HG02678 (cell line): ENCODE measurements around the gene SNX11.

ENCODE experiments used
- ATAC-seq: cut with Tn5 transposase; IDR thresholded peaks from one replicate; pipeline ENCODE4 v1.9.1; 2021; ENCODE audit warnings: mild to moderate bottlenecking, moderate library complexity; ENCODE audit not compliant: unreplicated experiment

Gene SNX11

DNA sequence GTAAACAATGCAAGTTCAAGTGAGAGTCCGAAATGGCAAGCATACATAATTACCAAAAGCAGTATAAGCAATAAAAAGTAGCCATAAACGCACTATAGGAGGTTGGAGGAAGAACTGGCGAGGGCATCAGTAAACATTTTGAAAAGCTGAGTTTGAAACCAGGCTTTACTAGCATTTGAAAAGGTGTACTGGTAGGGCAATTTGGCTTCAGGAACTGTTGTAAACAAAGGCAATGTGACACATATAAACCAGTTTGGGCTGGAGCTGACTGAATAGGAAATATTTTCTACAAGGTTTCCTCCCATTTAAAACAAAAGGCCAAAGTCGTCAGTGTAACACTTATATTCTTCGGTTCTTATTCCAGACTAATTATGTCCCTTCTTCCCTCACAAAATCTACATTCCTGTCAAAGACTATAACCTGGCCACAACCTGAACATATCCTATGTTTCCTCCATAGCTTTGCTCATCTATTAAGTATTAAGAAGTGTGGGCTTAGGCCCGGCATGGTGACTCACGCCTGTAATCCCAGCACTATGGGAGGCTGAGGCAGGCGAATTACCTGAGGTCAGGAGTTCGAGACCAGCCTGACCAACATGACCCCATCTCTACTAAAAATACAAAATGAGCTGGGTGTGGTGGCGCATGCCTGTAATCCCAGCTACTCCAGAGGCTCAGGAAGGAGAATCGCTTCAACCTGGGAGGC, 14.1 kb upstream of the SNX11 start:
- no peak for ATAC-seq

DNA sequence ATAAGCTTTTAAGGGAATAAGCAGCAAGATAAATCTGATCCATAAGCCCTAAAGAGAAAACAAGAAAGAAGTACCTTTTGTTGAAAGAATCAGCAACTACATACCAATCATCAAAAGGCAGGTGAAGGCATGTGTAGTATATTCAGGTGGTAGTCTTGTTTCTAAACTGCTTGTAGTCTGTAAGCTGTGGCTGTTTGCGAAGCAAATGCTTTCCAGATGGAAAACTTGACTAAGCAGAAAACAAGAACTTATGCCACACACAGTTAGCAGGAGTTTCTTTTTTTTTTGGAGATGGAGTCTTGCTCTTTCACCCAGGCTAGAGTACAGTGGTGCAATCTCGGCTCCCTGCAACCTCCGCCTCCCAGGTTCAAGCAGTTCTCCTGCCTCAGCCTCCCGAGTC, 12.0 kb upstream of the SNX11 start:
- no peak for ATAC-seq

DNA sequence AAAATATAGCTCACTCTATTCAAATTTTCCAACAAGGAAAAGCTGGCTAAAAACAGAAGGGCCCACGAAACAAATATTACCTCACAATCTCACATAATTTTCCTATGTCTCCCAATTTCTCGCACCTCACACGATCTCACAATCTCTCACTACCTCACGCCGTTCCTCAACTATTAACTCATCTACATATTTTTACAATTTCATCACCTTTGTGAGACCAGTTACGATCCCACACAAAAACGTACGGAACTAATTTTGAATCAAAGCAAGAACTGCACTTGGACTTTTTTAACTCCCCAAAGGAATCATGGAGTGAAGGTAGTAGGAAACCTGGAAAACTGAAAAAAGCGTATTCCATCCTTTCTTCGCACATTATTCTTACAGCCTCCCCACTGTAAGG, 7.4 kb upstream of the SNX11 start:
- no peak for ATAC-seq

- no peak for ATAC-seq
Observed at GRCh38 chr17:48100591-48101011, 7.0 kb upstream of the SNX11 start.

GRCh38 chr17:48101012-48101720, 6.4 kb upstream of the SNX11 start, which contains the start of gene CBX1:
Gene CBX1 (minus strand): TSS chr17:48101478. CDS start chr17:48077004, 24,474 bp downstream.
- ATAC-seq = peak; percentile 92

DNA sequence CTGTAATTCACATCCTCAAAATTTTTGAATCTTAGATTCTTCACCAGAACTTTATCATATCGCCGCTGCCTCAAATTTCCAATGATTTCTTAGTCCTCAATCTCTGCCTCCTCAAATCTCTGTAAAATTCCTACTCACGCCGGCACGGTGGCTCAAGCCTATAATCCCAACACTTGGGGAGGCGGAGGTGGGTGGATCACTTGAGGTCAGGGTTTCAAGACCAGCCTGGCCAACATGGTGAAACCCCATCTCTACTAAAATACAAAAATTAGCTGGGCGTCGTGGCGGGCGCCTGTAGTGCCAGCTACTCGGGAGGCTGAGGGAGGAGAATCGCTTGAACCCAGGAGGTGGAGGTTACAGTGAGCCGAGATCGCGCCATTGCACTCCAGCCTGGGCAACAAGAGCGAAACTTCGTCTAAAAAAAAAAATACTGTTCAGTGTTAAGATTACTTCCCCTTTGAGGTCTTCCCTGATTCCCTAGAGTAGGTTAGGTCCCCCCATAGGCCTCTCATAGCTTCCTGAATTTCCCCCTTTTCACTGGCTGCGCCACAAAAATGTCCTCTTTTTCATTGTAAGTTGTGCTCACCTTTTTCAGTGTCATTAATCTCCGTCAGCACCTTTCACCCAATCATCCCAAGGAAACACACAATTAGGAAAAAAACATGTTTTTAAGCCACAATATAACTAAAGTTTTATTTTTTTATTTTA, 5.4 kb upstream of the SNX11 start:
- ATAC-seq = no peak

DNA sequence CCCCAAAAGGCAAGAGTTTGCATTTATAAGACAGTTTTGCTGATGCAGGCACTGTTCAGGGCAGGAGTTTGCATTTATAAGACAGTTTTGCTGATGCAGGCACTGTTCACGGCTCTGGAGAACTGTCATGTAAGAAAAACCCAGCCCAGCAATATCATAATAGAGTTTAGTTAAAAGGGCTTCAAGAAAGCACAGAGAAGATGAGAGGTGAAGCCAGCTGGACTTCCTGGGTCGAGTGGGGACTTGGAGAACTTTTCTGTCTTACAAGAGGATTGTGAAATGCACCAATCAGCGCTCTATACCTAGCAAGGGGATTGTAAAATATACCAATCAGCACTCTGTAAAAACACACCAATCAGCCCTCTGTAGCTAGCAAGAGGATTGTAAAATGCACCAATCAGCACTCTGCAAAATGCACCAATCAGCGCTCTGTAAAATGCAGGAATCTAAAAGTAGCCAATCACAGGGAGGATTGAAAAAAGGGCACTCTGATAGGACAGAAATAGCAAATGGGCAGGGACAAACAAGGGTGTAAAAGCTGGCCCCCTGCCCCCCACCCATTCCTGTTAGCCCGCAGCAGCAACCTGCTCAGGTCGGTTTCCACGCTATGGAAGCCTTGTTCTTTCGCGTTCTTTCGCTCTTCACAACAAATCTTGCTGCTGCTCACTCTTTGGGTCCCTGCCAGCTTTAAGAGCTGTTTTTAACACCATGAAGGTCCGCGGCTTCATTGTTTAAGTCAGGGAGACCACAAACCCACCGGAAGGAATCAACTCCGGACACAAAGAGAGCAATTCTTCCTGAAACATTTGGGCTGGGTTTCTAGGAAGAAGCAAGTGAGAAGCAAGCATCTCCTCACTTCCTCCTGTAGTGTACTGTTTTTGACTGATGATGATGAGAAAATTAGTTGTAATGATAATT, 4.5 kb upstream of the SNX11 start:
- no peak for ATAC-seq

- ATAC-seq = no peak
Observed at GRCh38 chr17:48104440-48104839, 3.1 kb upstream of the SNX11 start.

- no peak for ATAC-seq
Observed at GRCh38 chr17:48106802-48107136, 797 bp upstream of the SNX11 start.

DNA sequence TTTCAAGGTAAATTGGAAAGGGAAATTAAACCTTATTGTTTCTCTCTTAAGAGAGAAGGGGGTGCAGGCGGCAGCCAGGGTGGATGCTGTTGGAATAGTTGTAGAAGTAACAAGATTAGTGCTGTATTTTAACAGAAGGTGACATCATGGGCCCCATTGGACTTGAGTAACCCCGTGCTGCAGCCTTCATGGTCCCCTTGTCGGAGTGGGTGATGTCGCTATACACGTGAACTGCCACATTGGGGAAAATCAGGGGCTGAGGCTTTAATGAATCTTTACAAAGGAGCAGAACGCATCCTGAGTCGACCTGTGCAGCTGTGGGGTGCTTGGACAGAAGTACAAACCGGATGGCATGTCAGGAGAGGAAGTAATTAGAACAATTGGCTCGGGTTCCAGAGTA, 3.2 kb downstream of the SNX11 start:
- no peak for ATAC-seq

- ATAC-seq = no peak
Observed at GRCh38 chr17:48111937-48112241, 4.3 kb downstream of the SNX11 start.

- no peak for ATAC-seq
Observed at GRCh38 chr17:48113201-48113676, 5.7 kb downstream of the SNX11 start.

DNA sequence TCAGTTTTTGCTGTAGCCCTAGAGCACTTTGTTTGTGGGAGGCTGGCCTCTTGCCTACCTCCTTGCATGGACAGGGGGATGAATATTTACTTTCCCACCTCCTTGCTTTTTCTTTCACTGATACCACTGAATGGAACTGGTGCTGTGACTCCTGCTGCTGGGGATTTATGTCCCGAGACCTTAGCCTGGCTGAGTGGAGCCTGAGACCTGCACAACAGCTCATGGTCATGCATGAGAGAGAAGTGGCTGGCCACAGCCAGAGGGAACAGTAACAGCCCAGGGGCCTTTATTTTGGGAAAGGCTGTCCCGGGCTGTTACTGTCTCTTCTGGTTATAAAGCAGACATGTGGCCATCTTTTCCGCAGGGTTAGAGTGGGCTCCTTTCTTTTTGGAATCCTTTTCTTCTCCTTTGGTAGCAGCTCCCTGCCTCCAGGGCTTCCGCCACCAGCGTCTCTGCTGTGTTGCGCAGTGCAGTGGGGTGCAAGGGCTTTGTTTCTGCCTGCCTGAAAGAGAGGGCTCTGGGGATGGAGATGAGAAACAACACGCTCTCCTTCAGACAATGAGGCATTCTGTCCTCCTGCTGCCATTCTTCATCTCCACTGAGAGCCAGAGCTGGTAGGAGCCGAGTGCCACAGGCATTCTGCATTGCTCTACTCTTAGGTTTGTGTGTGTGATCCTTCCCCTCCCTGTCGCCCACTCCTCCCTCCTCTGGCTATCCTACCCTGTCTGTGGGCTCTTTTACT, 14.5 kb downstream of the SNX11 start:
- ATAC-seq = no peak

DNA sequence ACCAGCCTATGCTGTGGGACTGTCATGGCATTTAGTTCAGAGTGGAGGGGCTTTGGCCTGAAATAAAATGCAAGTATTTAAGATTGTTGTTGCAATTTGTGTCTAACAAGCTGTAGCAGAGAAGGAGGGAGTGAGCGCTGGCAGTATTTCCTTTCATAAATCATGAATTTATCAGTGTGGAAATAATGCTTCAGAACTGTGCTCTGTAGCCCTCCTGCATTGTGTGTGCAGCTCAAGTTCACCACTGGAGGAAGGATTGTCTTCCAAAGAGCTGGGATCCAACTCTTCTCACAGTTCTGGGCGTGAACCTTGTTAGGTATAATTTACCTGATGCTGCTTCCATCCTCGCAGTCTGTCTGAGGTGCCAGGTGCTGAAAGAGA, 15.1 kb downstream of the SNX11 start:
- no peak for ATAC-seq

DNA sequence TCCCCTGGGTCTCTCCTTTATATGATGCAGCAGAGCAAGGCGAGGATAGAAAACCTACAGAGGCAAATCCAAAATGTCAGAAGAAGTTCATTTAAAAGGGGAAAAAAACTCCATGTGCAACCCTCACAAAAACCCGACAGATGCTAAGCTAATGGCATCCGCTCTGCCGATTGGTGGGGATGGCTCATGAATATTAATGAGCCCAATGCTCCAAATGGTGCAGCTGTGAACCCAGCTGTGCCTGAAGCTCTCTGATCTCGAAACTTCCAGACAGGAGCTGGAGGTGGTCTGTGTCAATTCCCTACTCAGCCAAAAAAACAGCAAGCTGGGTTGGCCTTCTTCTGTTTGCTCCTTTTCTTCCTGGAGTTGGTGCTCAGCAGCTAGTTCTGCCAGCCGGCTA, 15.5 kb downstream of the SNX11 start:
- no peak for ATAC-seq

- no peak for ATAC-seq
Observed at GRCh38 chr17:48123776-48124388, 16.3 kb downstream of the SNX11 start.

DNA sequence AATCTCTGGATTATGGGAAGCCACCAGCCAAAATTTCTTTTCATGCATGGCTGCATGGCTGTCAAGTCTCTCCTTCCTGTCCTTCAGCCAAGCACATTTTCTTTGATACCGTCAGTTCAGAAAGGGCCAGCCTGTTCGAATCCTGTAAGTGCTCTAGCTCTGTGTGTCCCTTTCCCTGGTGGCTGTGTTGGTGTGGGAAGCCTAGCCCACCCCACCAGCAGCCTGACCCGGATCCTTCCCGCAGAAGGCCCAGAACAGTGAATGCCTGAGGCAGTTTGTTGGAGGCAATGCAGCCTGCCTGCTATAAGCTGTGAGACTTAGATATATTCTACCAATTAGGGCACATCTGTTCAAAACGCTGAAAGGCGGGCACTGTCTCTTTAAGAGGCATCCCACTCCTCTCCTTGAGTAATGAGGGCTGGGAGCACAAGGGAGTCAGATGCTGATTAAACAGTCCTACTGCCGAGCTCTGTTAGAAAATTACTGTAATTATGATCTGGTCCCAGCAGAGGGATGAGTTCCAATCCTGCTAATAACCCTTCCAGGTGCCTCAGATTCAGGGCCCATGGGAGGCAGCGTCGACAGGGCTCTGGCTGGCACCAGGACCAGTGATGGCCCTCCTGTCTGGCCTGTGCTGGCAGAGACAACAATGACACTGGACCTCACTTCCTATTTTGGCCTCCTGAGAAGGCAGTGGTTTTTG, 18.4 kb downstream of the SNX11 start:
- ATAC-seq = no peak

GRCh38 chr17:48126532-48126850, 18.9 kb downstream of the SNX11 start:
- no peak for ATAC-seq

DNA sequence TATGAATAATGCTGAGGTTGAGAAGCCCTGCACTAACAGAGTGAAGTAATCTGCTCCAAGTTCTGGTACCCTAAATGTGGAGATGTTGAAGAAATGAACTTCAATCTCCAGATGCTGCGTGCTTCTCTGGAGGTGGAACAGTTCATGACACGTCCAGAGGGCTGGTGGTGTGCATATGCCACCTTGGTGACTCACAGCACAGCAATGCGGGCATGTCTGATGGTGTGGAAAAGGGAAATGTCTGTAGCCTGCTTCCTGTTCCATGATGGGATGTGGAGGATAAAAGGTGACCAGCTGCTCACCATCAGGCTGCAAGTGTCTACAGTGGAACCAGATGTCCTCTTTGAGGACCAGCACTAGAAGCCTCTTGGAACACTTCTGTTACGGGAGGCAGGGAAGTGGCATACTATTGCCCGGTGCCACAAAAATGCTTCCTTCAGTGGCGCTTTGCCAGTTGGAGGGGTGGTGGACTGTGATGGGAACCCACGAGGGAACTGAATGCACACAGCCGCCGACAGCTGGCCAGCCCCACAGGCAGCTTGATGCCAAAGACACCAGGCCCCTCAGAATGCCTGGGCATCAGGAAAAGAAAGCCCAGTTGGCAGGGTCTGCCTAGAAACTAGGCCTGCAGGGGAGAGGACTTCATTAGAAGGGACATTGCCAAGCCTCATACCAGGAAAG, 19.9 kb downstream of the SNX11 start:
- ATAC-seq = no peak
